Suprapubic skin (tissue), 4 donors: ENCODE results near the gene SNX8.

Experiments
- CTCF ChIP-seq, 2 donors: fragments of 200-600 bp in 1 of 2; fragments of 450-650 bp in 1 of 2; sonication (generic) in 1 of 2; IDR thresholded peaks; one replicate each; pipeline ENCODE4 v1.5.1; 2016 to 2019; ENCODE audit warnings: antibody characterized with exemption in 2 of 2, mild to moderate bottlenecking in 1 of 2, moderate library complexity in 1 of 2
- EP300 ChIP-seq: sonication (generic); formaldehyde crosslinking; IDR thresholded peaks from one replicate; pipeline ENCODE4 v1.6.1; 2017; ENCODE audit warnings: antibody characterized with exemption
- POLR2A ChIP-seq, 2 donors: fragments of 450-650 bp; IDR thresholded peaks; one replicate each; pipeline ENCODE4 v1.6.1; 2017; ENCODE audit warnings: antibody characterized with exemption in 2 of 2, mild to moderate bottlenecking in 2 of 2, moderate library complexity in 2 of 2
- POLR2AphosphoS5 ChIP-seq, 3 donors: sonication (generic); formaldehyde crosslinking; IDR thresholded peaks; one replicate each; pipeline ENCODE4 v1.6.1; 2017; ENCODE audit warnings: antibody characterized with exemption in 3 of 3

DNA sequence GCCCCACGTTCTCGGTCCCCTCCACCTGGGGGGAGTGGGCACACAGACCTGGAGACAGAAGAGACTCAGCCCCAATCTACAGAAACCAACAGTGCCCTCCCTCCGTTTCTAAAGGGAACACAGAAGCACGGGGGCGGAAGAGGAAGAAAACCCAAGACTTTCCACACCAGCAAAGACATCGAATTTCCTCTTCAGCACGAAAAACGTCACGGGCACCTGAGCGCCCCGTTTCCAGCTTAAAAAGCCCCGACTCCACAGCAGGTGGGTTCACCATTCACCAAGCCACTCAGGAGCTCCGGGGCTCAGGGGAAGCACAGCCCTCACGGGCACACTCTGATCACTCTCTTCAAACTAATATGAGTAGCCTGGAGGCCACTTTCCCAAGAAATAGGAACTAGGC, 52.6 kb downstream of the SNX8 start:
- TF ChIP-seq CTCF (IDR thresholded peaks at IDR 0.05) (no peak), POLR2A (IDR thresholded peaks at IDR 0.05) (no peak), POLR2AphosphoS5 (IDR thresholded peaks at IDR 0.05) (no peak), EP300 (no peak)
